GM12875 (cell line): ENCODE data around the gene ATP6V1G2.
"Not testable (repeated sequence)": the region's sequence is repeated elsewhere in the genome, so short reads cannot be mapped to it uniquely, and the experiment has no call there.

Experiments used
- H3K4me3 ChIP-seq: one replicate; pipeline ENCODE4 v1.5.1; 2011; ENCODE audit warnings: low read depth, low read length, control low read depth
- TF ChIP-seq, protein P1 (sequence below): IDR thresholded peaks from 2 replicates; pipeline ENCODE4 v1.5.1; 2011; ENCODE audit warnings: low read depth, mild to moderate bottlenecking, control low read depth, inconsistent platforms, low read length, moderate library complexity, borderline replicate concordance; ENCODE audit not compliant: insufficient read depth

ATP6V1G2 gene

DNA sequence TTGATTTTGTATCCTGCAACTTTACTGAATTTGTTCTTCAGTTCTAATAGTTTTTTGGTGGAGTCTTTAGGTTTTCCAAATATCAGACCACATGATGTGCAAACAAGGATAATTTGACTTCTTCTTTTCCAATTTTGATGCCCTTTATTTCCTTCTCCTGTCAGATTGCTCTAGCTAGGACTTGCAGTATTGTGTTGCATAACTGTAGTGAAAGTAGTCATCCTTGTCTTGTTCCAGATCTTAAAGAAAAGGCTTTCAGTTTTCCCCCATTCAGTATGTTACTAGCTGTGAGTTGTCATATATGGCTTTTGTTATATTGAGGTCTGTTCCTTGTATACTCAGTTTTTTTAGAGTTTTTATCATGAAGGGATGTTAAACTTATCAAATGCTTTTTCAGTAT is 43.8 kb downstream of the ATP6V1G2 start:
- TF ChIP-seq, protein P1, sequence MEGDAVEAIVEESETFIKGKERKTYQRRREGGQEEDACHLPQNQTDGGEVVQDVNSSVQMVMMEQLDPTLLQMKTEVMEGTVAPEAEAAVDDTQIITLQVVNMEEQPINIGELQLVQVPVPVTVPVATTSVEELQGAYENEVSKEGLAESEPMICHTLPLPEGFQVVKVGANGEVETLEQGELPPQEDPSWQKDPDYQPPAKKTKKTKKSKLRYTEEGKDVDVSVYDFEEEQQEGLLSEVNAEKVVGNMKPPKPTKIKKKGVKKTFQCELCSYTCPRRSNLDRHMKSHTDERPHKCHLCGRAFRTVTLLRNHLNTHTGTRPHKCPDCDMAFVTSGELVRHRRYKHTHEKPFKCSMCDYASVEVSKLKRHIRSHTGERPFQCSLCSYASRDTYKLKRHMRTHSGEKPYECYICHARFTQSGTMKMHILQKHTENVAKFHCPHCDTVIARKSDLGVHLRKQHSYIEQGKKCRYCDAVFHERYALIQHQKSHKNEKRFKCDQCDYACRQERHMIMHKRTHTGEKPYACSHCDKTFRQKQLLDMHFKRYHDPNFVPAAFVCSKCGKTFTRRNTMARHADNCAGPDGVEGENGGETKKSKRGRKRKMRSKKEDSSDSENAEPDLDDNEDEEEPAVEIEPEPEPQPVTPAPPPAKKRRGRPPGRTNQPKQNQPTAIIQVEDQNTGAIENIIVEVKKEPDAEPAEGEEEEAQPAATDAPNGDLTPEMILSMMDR = no peak
- H3K4me3 ChIP-seq = no peak overlapping the region

DNA sequence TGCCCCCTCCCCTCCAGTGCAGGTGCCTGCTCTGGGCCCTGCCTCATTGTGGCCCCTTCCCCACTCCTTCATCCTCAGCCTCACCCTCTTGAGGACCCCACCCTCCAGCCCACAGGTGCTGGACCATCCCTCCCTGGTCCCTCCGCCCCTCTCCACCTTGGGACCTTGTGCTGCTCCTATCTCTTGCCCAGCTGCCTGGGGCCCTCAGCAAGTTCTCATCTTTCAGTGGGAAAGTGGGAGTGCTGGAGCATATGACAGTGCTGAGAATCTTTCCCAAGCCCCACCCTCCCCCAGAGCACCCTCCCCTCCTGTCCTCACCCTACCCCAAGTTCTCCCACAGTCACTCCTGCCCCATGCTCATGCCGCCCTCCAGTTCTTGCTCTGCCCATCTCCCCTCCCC is 46.8 kb downstream of the ATP6V1G2 start:
- not testable (repeated sequence) for H3K4me3 ChIP-seq

DNA sequence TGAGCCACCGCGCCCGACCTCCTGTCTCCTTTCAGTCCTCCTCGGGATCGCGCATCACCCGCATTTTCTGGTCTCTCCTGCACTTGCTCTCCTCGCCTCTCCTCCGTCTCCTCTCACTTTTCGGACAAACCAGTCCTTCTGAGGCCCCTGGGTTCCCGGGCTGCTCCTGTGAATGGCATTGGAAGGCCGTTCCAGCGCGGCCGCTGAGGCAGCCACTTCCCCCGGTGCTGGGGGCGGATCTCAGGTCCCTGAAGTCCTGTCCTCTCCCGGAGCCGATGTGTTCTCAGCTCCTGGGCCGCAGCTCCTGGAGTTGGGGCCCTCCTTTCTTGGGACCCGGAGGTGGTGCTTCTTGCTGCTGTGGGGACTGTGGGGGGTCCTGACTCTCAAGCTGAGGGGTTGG is 47.7 kb downstream of the ATP6V1G2 start:
- TF ChIP-seq, protein P1 = no peak
- H3K4me3 ChIP-seq = no peak overlapping the region

DNA sequence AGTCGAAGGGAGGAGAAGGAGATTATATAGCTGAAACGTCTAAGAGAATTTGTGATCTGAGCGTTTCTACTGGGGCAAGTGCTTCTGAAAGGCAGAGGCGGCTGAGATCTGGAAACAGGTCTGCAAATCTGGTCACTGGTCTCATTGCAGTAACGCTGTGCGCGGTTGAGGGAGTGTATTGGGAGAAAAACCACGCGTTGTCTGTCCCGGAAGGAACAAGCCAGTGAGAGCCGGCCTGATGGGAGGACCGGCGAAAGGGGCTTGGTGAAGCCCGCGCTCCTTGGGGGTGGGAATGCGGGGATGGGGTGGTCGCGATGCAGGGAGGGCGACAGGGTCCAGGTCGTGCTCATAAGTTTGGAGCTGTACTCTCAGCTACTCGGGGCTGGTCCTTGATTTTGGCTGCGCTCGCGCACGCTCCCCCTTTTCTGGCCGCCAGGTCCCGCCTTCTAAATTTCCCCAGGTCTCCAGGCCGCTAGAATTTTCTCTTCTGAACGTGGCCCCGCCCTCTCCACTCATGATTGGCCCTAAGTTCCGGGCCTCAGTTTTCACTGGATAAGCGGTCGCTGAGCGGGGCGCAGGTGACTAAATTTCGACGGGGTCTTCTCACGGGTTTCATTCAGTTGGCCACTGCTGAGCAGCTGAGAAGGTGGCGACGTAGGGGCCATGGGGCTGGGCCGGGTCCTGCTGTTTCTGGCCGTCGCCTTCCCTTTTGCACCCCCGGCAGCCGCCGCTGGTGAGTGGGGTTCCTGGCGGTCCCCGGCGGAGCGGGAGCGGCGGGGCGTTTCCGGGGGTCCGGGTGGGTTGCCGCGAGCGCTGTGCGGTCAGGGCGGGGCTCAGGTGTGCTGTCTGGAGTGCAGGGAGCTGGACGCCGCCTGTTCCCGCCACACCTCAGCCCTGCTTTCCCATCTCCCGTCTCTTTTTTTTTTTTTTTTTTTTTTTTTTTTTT is 48.6 kb downstream of the ATP6V1G2 start, which contains the start of gene MICB:
Gene MICB (plus strand): TSS at position 615 of the 946 bp plus-strand sequence. CDS start 49 bp downstream, at position 664.
- TF ChIP-seq, protein P1 = no peak
- peak within 1 kb of the TSS; percentile 56 for H3K4me3 ChIP-seq

DNA sequence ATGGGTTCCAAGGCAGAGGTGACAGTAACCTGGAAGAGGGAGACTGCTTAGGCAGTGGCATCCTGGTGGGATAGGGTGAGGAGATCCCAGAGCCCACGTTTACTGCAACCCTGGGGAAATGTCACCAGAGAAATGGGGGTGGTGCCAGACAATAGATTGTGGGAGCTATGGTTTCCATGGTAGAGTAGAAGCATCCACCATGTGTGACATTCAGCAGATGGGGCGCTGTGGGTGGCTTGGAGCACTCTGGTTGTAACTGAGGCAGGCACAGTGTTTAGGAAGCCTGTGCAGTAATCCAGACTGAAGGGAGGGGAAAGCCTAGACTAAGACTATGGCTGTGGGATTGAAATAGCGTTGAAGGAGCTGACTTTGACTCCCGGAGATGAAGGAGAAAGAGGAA is 49.6 kb downstream of the ATP6V1G2 start:
- peak overlapping the region; percentile 54 for H3K4me3 ChIP-seq

DNA sequence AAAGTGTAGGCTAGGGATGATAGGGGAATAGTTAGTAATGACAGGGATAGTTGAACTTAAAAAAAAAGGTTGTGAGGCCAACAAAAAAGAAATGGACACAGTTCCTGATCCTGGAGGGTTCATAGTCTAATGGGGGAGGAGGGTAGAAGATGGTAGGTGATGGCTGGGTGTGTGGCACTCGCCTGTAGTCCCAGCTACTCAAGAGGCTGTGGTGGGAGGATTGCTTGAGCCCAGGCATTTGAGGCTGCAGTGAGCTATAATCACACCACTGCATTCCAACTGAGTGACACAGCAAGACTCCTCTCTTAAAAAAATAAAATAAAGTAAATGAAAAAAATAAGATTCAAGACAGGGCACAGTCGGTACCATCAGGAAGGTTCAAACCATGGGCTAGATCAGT is 50.8 kb downstream of the ATP6V1G2 start:
- peak overlapping the region; percentile 63 for H3K4me3 ChIP-seq
- TF ChIP-seq, protein P1 = no peak
